ENCODE results near the gene MAPK6. TPM values are rescaled to one million over a fixed set of nuclear protein-coding genes. Genes with fewer than 3 reads are reported as not detected.
A peak's percentile ranks its signal among the peaks of the same experiment; 100 is the strongest.

The MAPK6 gene
- total RNA-seq, 4 donors from 2014 or later = 30.3 to 69.4 (median 42.0) TPM

DNA sequence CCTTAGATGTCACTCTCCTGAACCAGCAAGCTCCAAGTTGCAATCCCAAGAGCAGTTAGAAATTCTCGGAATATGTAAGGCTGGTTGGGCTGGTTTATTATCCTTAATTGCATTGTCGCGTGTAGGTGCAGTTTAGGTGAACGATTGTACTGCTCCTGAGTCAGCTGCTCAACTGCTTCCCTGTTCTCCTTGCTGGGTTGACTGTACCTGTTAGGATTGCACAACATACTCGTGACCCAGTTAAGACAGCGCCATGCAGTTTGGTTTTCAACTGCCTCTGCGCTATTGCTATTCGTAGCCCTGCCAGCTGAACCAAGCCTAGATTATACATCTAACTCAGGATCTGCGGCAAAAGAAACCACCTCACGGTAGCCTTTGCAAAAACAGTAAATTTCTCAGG is 52.6 kb downstream of the MAPK6 start:
- Histone ChIP-seq H3K9me3 (no peaks in the 10 kb centered on the region), H3K4me3 (no peak overlapping the region), H3K4me1 (peaks cover 9 to 60% (median 27%) of the 10 kb centered on the region in 4 donors), H3K36me3 (no peaks in the 10 kb centered on the region), H3K27ac (peak overlapping the region; percentile 59 to 74 (median 64)), H3K27me3 (no peaks in the 10 kb centered on the region)
- 63% methylated on average over 10 of the region's 10 CpGs; no CpG with 5 or more reads in 1 of the 2 donors for WGBS, 2 donors (ENCODE audit: low coverage in 1 of 2)
- intact Hi-C loops (cut with DNase I; ENCODE audit: low total_unique reads) (loop anchor here (10.0 kb wide), 1 partner anchor 107 kb away; no protein-coding TSS in a partner anchor), in situ Hi-C loops (cut with MboI; ENCODE audit: low pct_ligation_motif_present in 1 of 4, low pct_unique_long_range_greater_than_20kb in 1 of 4, low sequenced_read_pairs in 3 of 4) (no loop called here)
- TF ChIP-seq POLR2AphosphoS5 (IDR thresholded peaks at IDR 0.05) = peak in 2 of 3 donors; percentile 57 to 88
- TF ChIP-seq POLR2A (IDR thresholded peaks at IDR 0.05) = no peak
- TF ChIP-seq EP300 (IDR thresholded peaks at IDR 0.05; ENCODE audit: low read depth) = peak; percentile 36
- peak; percentile 74 for DNase-seq

- WGBS, 2 donors (ENCODE audit: low coverage in 1 of 2) = 60 to 76% methylated on average over 8 to 11 of the region's 11 CpGs
- Histone ChIP-seq H3K4me1 (peaks cover 0 to 33% (median 10%) of the 10 kb centered on the region in 4 donors), H3K27ac (peak overlapping the region in 3 of 4 donors; percentile 30 to 60 (median 32)), H3K36me3 (no peaks in the 10 kb centered on the region), H3K9me3 (no peaks in the 10 kb centered on the region), H3K27me3 (no peaks in the 10 kb centered on the region), H3K4me3 (no peak overlapping the region)
- in situ Hi-C loops (cut with MboI; ENCODE audit: low pct_ligation_motif_present in 1 of 4, low pct_unique_long_range_greater_than_20kb in 1 of 4, low sequenced_read_pairs in 3 of 4) (no loop called here), intact Hi-C loops (cut with DNase I; ENCODE audit: low total_unique reads) (loop anchor here (5.0 to 10.0 kb wide), 2 partner anchors 112 to 190 kb away; no protein-coding TSS in a partner anchor)
- peak in 2 of 3 donors; percentile 44 to 48 for TF ChIP-seq POLR2AphosphoS5 (IDR thresholded peaks at IDR 0.05)
- TF ChIP-seq EP300 (IDR thresholded peaks at IDR 0.05; ENCODE audit: low read depth) = no peak
- TF ChIP-seq, protein P1, sequence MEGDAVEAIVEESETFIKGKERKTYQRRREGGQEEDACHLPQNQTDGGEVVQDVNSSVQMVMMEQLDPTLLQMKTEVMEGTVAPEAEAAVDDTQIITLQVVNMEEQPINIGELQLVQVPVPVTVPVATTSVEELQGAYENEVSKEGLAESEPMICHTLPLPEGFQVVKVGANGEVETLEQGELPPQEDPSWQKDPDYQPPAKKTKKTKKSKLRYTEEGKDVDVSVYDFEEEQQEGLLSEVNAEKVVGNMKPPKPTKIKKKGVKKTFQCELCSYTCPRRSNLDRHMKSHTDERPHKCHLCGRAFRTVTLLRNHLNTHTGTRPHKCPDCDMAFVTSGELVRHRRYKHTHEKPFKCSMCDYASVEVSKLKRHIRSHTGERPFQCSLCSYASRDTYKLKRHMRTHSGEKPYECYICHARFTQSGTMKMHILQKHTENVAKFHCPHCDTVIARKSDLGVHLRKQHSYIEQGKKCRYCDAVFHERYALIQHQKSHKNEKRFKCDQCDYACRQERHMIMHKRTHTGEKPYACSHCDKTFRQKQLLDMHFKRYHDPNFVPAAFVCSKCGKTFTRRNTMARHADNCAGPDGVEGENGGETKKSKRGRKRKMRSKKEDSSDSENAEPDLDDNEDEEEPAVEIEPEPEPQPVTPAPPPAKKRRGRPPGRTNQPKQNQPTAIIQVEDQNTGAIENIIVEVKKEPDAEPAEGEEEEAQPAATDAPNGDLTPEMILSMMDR (IDR thresholded peaks at IDR 0.05) = no peak
- peak; percentile 13 for TF ChIP-seq POLR2A (IDR thresholded peaks at IDR 0.05)
- DNase-seq = peak; percentile 54
These were observed 58.1 kb downstream of the MAPK6 start for GRCh38 chr15:52076889-52077781.

DNA sequence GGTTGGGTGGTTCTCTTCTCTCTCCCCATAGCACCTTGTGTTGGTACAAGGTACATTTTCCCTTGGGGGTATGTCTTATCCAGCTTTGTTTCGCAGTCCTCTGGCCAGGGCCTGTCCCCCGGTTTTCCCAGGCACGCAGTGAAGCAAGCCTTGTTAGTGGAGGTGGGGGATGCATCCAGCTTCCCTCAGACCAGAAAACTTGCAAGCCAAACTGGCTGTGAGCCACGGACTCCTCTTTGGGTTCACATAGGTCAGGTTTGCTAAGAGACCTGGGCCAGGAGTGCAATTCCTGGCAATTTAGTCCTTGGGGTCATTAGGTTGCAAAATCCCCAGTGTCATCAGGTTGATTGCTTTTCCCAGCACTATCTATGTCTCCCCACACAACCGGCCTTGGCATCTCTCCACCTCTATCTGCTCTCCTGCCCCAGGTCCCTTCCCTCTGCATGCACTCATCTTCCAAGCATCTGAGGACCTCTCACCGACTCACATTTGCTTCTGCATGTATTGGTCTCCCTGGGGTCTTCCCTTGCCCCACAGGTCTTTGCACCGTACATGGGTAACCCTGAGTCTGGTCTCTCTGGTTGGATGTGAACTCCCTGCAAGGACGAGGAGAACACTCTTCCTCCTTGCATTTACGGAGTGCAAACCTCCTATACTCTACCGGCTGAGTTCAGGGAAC is 59.3 kb downstream of the MAPK6 start:
- no peak for DNase-seq
- Histone ChIP-seq H3K4me3 (no peak overlapping the region), H3K36me3 (no peaks in the 10 kb centered on the region), H3K4me1 (peaks cover 0 to 34% (median 10%) of the 10 kb centered on the region in 4 donors), H3K9me3 (no peaks in the 10 kb centered on the region), H3K27me3 (no peaks in the 10 kb centered on the region), H3K27ac (no peak overlapping the region)
- 69 to 100% methylated on average over 2 to 10 of the region's 10 CpGs for WGBS, 2 donors (ENCODE audit: low coverage in 1 of 2)
- intact Hi-C loops (cut with DNase I; ENCODE audit: low total_unique reads) = loop anchor here (5.0 to 10.0 kb wide), 2 partner anchors 114 to 191 kb away; no protein-coding TSS in a partner anchor
- TF ChIP-seq, protein P1 (IDR thresholded peaks at IDR 0.05) = no peak
- TF ChIP-seq EP300 (IDR thresholded peaks at IDR 0.05; ENCODE audit: low read depth) = no peak
- TF ChIP-seq POLR2AphosphoS5 (IDR thresholded peaks at IDR 0.05) = no peak
- TF ChIP-seq POLR2A (IDR thresholded peaks at IDR 0.05) = no peak
- in situ Hi-C loops (cut with MboI; ENCODE audit: low pct_ligation_motif_present in 1 of 4, low pct_unique_long_range_greater_than_20kb in 1 of 4, low sequenced_read_pairs in 3 of 4) = no loop called here

DNA sequence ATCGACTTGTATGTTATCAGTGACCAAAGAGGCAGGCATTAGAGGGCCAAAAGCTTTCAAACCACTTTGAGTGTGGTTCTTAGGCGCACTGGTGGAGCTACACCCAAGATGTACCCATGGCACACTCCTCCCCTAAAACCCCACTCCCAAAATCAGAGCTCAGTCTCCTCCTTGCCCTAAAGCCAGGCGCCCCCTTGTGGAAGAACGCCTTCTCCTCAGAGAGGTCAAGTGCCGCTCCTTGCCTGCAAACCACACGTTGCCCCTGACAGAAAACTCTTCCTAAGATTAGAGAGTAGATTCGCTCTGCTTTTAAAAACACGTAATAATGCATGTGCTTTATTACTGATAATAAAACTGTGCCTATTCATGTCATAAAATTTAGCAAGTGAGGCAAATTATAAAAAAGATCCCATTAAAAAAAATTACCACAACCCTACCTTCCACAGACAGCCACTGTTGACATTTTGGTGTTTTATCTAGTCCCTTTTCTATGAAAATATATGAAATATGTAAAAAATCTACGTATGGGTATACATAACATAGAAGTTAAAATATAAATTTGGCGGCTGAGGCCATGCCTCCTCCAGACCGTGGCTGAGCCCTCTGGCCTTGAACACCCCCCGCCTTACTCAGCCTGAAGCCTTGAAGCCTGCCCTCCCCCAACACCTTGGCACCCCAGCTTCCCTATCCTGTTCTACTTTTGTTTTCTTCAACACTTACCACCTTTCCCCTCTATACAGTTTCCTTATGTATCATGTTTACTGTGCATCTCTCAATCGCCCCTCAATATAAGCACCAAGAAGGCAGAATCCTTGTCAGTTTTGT is 60.1 kb downstream of the MAPK6 start:
- intact Hi-C loops (cut with DNase I; ENCODE audit: low total_unique reads) = loop anchor here (5.0 to 10.0 kb wide), 2 partner anchors 114 to 192 kb away; no protein-coding TSS in a partner anchor
- in situ Hi-C loops (cut with MboI; ENCODE audit: low pct_ligation_motif_present in 1 of 4, low pct_unique_long_range_greater_than_20kb in 1 of 4, low sequenced_read_pairs in 3 of 4) = no loop called here
- WGBS, 2 donors (ENCODE audit: low coverage in 1 of 2) = 36 to 47% methylated on average over 7 to 13 of the region's 13 CpGs
- Histone ChIP-seq H3K4me3 (no peak overlapping the region), H3K36me3 (no peaks in the 10 kb centered on the region), H3K27me3 (no peaks in the 10 kb centered on the region), H3K4me1 (peaks cover 0 to 40% (median 10%) of the 10 kb centered on the region in 4 donors), H3K9me3 (no peaks in the 10 kb centered on the region), H3K27ac (no peak overlapping the region)
- TF ChIP-seq, protein P1 (IDR thresholded peaks at IDR 0.05) = peak; percentile 80 to 88 (median 83)
- TF ChIP-seq POLR2AphosphoS5 (IDR thresholded peaks at IDR 0.05) = no peak
- peak; percentile 88 for DNase-seq

Measured in transverse colon (tissue), 4 donors.